ENCODE results near the gene NUDT12. TPM values are rescaled to one million over a fixed set of nuclear protein-coding genes. Genes with fewer than 3 reads are reported as not detected.

The NUDT12 gene
- total RNA-seq, 1 experiment from 2014 or later, result 12.9 TPM

GRCh38 chr5:103514371-103514770, 48.2 kb downstream of the NUDT12 start:
- no TSS peak for BruUV-seq (replicated peaks)
- Histone ChIP-seq H3K4me2 (no peak overlapping the region), H3K36me3 (ENCODE audit: low read depth) (no peaks in the 10 kb centered on the region), H4K20me1 (ENCODE audit: insufficient read depth) (no peaks in the 10 kb centered on the region), H2AFZ (no peak overlapping the region), H3K27ac (no peak overlapping the region), H3K4me1 (replicated peaks; ENCODE audit: insufficient read depth) (no peaks in the 10 kb centered on the region), H3F3A (ENCODE audit: insufficient read depth, low read depth) (peaks cover 7% of the 10 kb centered on the region; the same call in 1 of the 2 replicates), H3K9me3 (ENCODE audit: insufficient read depth, low read depth) (no peaks in the 10 kb centered on the region), H3K27me3 (ENCODE audit: insufficient read depth, low read depth) (no peaks in the 10 kb centered on the region), H3K4me3 (no peak overlapping the region), H3K9me2 (ENCODE audit: insufficient read depth) (no peaks in the 10 kb centered on the region), H3K79me2 (ENCODE audit: low read depth) (no peaks in the 10 kb centered on the region)
- ChIA-PET CTCF (interaction anchor here (0.6 kb wide), 1 partner anchor 121 kb away, joined by 16 read pairs; no protein-coding TSS in a partner anchor), POLR2A (ENCODE audit: unreplicated experiment) (no interaction called here)
- no peak for DNase-seq
- intact Hi-C loops (cut with micrococcal nuclease; ENCODE audit: unreplicated experiment), result no loop called here
- TF ChIP-seq CTCF (conservative IDR thresholded peaks at IDR 0.05) (no peak), EZH2 (IDR thresholded peaks at IDR 0.05; ENCODE audit: low read depth) (no peak)

- ChIA-PET CTCF (interaction anchor here (0.6 kb wide), 1 partner anchor 120 kb away, joined by 16 read pairs; no protein-coding TSS in a partner anchor), POLR2A (ENCODE audit: unreplicated experiment) (no interaction called here)
- Histone ChIP-seq H4K20me1 (ENCODE audit: insufficient read depth) (no peaks in the 10 kb centered on the region), H3F3A (ENCODE audit: insufficient read depth, low read depth) (peaks cover 7% of the 10 kb centered on the region; the same call in 1 of the 2 replicates), H3K4me2 (no peak overlapping the region), H2AFZ (no peak overlapping the region), H3K27me3 (ENCODE audit: insufficient read depth, low read depth) (no peaks in the 10 kb centered on the region), H3K79me2 (ENCODE audit: low read depth) (no peaks in the 10 kb centered on the region), H3K4me1 (replicated peaks; ENCODE audit: insufficient read depth) (no peaks in the 10 kb centered on the region), H3K9me2 (ENCODE audit: insufficient read depth) (no peaks in the 10 kb centered on the region), H3K27ac (no peak overlapping the region), H3K4me3 (no peak overlapping the region), H3K36me3 (ENCODE audit: low read depth) (no peaks in the 10 kb centered on the region), H3K9me3 (ENCODE audit: insufficient read depth, low read depth) (no peaks in the 10 kb centered on the region)
- BruUV-seq (replicated peaks), result no TSS peak
- TF ChIP-seq EZH2 (IDR thresholded peaks at IDR 0.05; ENCODE audit: low read depth), result no peak
- no peak for TF ChIP-seq CTCF (conservative IDR thresholded peaks at IDR 0.05)
- intact Hi-C loops (cut with micrococcal nuclease; ENCODE audit: unreplicated experiment), result no loop called here
- no peak for DNase-seq
Observed at GRCh38 chr5:103513701-103514100, 48.9 kb downstream of the NUDT12 start.

GRCh38 chr5:103512500-103512899, 50.1 kb downstream of the NUDT12 start:
- H3K36me3 ChIP-seq (ENCODE audit: low read depth), result no peaks in the 10 kb centered on the region
- H3K27me3 ChIP-seq (ENCODE audit: insufficient read depth, low read depth), result no peaks in the 10 kb centered on the region
- H3K4me1 ChIP-seq (replicated peaks; ENCODE audit: insufficient read depth), result no peaks in the 10 kb centered on the region
- no peaks in the 10 kb centered on the region for H3K9me2 ChIP-seq (ENCODE audit: insufficient read depth)
- no peaks in the 10 kb centered on the region for H4K20me1 ChIP-seq (ENCODE audit: insufficient read depth)
- POLR2A ChIA-PET (ENCODE audit: unreplicated experiment), result interaction anchor here (0.5 kb wide), 1 partner anchor 282 kb away, joined by 8 read pairs; no protein-coding TSS in a partner anchor
- no peak overlapping the region for H3K4me3 ChIP-seq
- H3K9me3 ChIP-seq (ENCODE audit: insufficient read depth, low read depth), result 0 out of 2 replicates have a peak, but pooled peaks cover under 1% of the 10 kb centered on the region
- no peak for DNase-seq
- no peak overlapping the region for H3K4me2 ChIP-seq
- no peak overlapping the region for H2AFZ ChIP-seq
- intact Hi-C loops (cut with micrococcal nuclease; ENCODE audit: unreplicated experiment), result no loop called here
- no peaks in the 10 kb centered on the region for H3K79me2 ChIP-seq (ENCODE audit: low read depth)
- TF ChIP-seq EZH2 (IDR thresholded peaks at IDR 0.05; ENCODE audit: low read depth), result no peak
- no peak for TF ChIP-seq CTCF (conservative IDR thresholded peaks at IDR 0.05)
- no TSS peak for BruUV-seq (replicated peaks)
- H3K27ac ChIP-seq, result no peak overlapping the region
- CTCF ChIA-PET, result no interaction called here
- peaks cover 7% of the 10 kb centered on the region; the same call in 1 of the 2 replicates for H3F3A ChIP-seq (ENCODE audit: insufficient read depth, low read depth)
